Neuronal stem cell (in vitro differentiated cells): ENCODE results near the gene FUBP1.

ENCODE experiments used
- DNase-seq: peaks from one replicate; pipeline ENCODE4 v3.0.0-alpha.2; 2013; ENCODE audit warnings: low spot score
- H2AFZ ChIP-seq: one replicate; pipeline ENCODE4 v1.6.1; 2013; ENCODE audit warnings: mild to moderate bottlenecking, low read length, inconsistent platforms
- H2AK5ac ChIP-seq: 2 replicates; pipeline ENCODE4 v1.6.1; 2013; ENCODE audit warnings: low read depth, mild to moderate bottlenecking, inconsistent platforms, low read length, moderate library complexity, mixed read lengths
- H2BK120ac ChIP-seq: 2 replicates; pipeline ENCODE4 v1.6.1; 2013; ENCODE audit warnings: low read depth, mild to moderate bottlenecking, inconsistent platforms, low read length, moderate library complexity, mixed read lengths
- H2BK12ac ChIP-seq: one replicate; pipeline ENCODE4 v1.6.1; 2013; ENCODE audit warnings: low read length, inconsistent platforms
- H2BK15ac ChIP-seq: 2 replicates; pipeline ENCODE4 v1.6.1; 2013; ENCODE audit warnings: mild to moderate bottlenecking, low read length, inconsistent platforms, mixed read lengths
- H2BK5ac ChIP-seq: one replicate; pipeline ENCODE4 v1.6.1; 2013; ENCODE audit warnings: inconsistent platforms, mild to moderate bottlenecking, low read length, moderate library complexity
- H3K14ac ChIP-seq: one replicate; pipeline ENCODE4 v1.6.1; 2013; ENCODE audit warnings: low read length, inconsistent platforms
- H3K18ac ChIP-seq: 2 replicates; pipeline ENCODE4 v1.6.1; 2013; ENCODE audit warnings: low read length, inconsistent platforms
- H3K23ac ChIP-seq: 2 replicates; pipeline ENCODE4 v1.6.1; 2013; ENCODE audit warnings: low read depth, mild to moderate bottlenecking, mixed read lengths, low read length, inconsistent platforms; ENCODE audit not compliant: poor library complexity
- H3K27ac ChIP-seq: replicated peaks from 3 replicates; pipeline ENCODE4 v1.5.1; 2013; ENCODE audit warnings: low read length, inconsistent platforms
- H3K27me3 ChIP-seq, 3 experiments: 2 replicates each; pipeline ENCODE4 v1.6.1; 2013; ENCODE audit warnings: low read length in 3 of 3, mild to moderate bottlenecking in 2 of 3, inconsistent platforms in 1 of 3, low read depth in 1 of 3, mixed read lengths in 1 of 3, moderate library complexity in 1 of 3; ENCODE audit not compliant: control insufficient read depth in 3 of 3, insufficient read depth in 3 of 3
- H3K36me3 ChIP-seq, 2 donors: replicated peaks in 1 of 2; 2 replicates each; pipeline ENCODE4 v1.6.1; 2013; ENCODE audit warnings: low read length in 2 of 2; ENCODE audit not compliant: control insufficient read depth in 2 of 2, insufficient read depth in 2 of 2
- H3K4ac ChIP-seq: 2 replicates; pipeline ENCODE4 v1.6.1; 2013; ENCODE audit warnings: inconsistent platforms, mild to moderate bottlenecking, low read length, moderate library complexity
- H3K4me1 ChIP-seq, 2 donors: 1 replicate in 1 of 2; 2 replicates in 1 of 2; pipeline ENCODE4 v1.6.1; 2013; ENCODE audit warnings: low read length in 2 of 2, low read depth in 1 of 2; ENCODE audit not compliant: control insufficient read depth in 2 of 2, insufficient read depth in 1 of 2
- H3K4me2 ChIP-seq: one replicate; pipeline ENCODE4 v1.6.1; 2013; ENCODE audit warnings: mild to moderate bottlenecking, low read length, inconsistent platforms; ENCODE audit not compliant: insufficient read depth, poor library complexity, severe bottlenecking
- H3K4me3 ChIP-seq, 2 donors: 2 replicates each; pipeline ENCODE4 v1.5.1; 2013; ENCODE audit warnings: low read length in 2 of 2, mild to moderate bottlenecking in 2 of 2, inconsistent platforms in 1 of 2, moderate library complexity in 1 of 2
- H3K79me1 ChIP-seq: one replicate; pipeline ENCODE4 v1.6.1; 2013; ENCODE audit warnings: low read depth, mild to moderate bottlenecking, inconsistent platforms, low read length, moderate library complexity
- H3K9ac ChIP-seq: one replicate; pipeline ENCODE4 v1.6.1; 2013; ENCODE audit warnings: mild to moderate bottlenecking, low read depth, low read length, inconsistent platforms; ENCODE audit not compliant: poor library complexity
- H3K9me3 ChIP-seq, 2 donors: replicated peaks in 1 of 2; 2 replicates each; pipeline versions ENCODE3 to v1.6.1; 2013; ENCODE audit warnings: low read length in 2 of 2, mild to moderate bottlenecking in 2 of 2, inconsistent platforms in 1 of 2, low read depth in 1 of 2, mixed read lengths in 1 of 2, moderate library complexity in 1 of 2; ENCODE audit not compliant: control insufficient read depth in 2 of 2, insufficient read depth in 1 of 2
- H4K8ac ChIP-seq: one replicate; pipeline ENCODE4 v1.6.1; 2013; ENCODE audit warnings: low read depth, mild to moderate bottlenecking, inconsistent platforms, low read length, moderate library complexity
- H4K91ac ChIP-seq: one replicate; pipeline ENCODE4 v1.6.1; 2013; ENCODE audit warnings: low read length, low read depth, mild to moderate bottlenecking, inconsistent platforms; ENCODE audit not compliant: poor library complexity
- WGBS, 2 donors: extraction: QIAGEN DNeasy Blood & Tissue Kit; methylation state at CpG; one replicate each; pipeline ENCODE4 v1.1.7; 2013; ENCODE audit warnings: missing lambda C conversion rate in 2 of 2, mixed read lengths in 1 of 2; ENCODE audit not compliant: insufficient read length in 2 of 2, insufficient replicate concordance in 1 of 2; ENCODE audit errors: extremely low coverage in 2 of 2; 5-methylcytosine and 5-hydroxymethylcytosine counted together

The FUBP1 gene

GRCh38 chr1:78007677-78008341, 28.9 kb upstream of the FUBP1 start:
- Histone ChIP-seq H2BK12ac (no peak overlapping the region), H3K14ac (no peak overlapping the region), H3K23ac (no peak overlapping the region), H3K9ac (no peak overlapping the region), H2BK5ac (no peak overlapping the region), H4K8ac (no peak overlapping the region), H3K4me2 (no peak overlapping the region), H3K27ac (no peak overlapping the region), H3K9me3 (no peaks in the 10 kb centered on the region), H4K91ac (no peak overlapping the region), H3K79me1 (no peaks in the 10 kb centered on the region), H2BK15ac (no peak overlapping the region), H2AFZ (no peak overlapping the region), H3K4me1 (peaks cover 0 to 17% of the 10 kb centered on the region in 2 donors), H3K4me3 (no peak overlapping the region), H2BK120ac (no peak overlapping the region), H3K4ac (no peak overlapping the region), H3K27me3 (no peaks in the 10 kb centered on the region), H2AK5ac (no peak overlapping the region), H3K36me3 (peaks cover 0 to 1% of the 10 kb centered on the region in 2 donors), H3K18ac (no peak overlapping the region)
- WGBS, 2 donors: no CpG with 5 or more reads among the region's 4 CpGs
- no peak for DNase-seq

DNA sequence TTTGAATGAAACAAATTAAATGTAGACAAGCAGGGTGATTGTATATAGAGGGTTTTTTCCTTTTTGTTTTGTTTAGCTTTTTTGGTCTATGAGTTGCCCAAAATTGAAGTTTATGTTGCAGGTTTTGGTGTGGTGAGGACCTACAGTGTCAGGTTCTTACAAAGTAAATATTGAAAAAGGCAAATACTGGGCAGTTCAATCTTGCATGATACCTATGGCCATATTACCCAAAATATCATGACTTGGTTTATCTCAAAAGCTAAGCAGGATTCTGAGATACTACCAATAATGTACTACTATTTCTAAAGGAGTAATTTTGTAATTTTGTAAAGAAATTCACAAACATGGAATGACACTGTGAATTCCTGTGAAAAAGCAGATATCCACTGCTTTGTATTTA, 27.6 kb upstream of the FUBP1 start:
- Histone ChIP-seq H3K4me3 (peak overlapping the region in 1 of 2 donors; percentile 50), H3K14ac (no peak overlapping the region), H3K36me3 (no peaks in the 10 kb centered on the region)

DNA sequence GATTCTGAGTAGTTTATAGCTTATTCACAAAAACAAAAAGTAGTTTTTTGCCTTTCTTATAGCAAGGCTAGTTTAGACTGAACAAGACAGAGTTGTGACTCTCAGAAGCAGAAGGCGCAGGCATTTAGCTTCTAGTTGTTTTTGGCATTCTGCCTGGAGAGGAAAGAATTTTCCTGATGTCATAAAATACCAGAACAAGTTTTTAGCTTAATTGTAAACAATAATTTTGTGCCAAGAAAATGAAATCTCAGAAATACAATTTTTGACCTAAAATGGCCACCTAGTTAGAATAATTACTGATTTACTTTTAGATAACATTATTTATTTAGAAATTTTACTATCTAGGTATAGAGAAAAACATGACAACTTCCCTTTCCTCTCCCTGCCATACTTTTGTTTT, 26.9 kb upstream of the FUBP1 start:
- no peak overlapping the region for H3K14ac ChIP-seq
- H4K8ac ChIP-seq: no peak overlapping the region
- H3K4me3 ChIP-seq: peak overlapping the region in 1 of 2 donors; percentile 50
- H2AK5ac ChIP-seq: no peak overlapping the region
- no peak overlapping the region for H3K9ac ChIP-seq
- H2BK15ac ChIP-seq: no peak overlapping the region
- no peak overlapping the region for H3K4me2 ChIP-seq
- H3K79me1 ChIP-seq: no peaks in the 10 kb centered on the region
- H3K36me3 ChIP-seq: no peaks in the 10 kb centered on the region
- H3K9me3 ChIP-seq: no peaks in the 10 kb centered on the region
- H4K91ac ChIP-seq: no peak overlapping the region
- no peak overlapping the region for H2BK5ac ChIP-seq
- WGBS, 2 donors: no CpG with 5 or more reads among the region's 1 CpG
- H3K4me1 ChIP-seq: peaks cover 0 to 17% of the 10 kb centered on the region in 2 donors
- H3K27me3 ChIP-seq: no peaks in the 10 kb centered on the region
- H3K18ac ChIP-seq: no peak overlapping the region
- H2AFZ ChIP-seq: no peak overlapping the region
- no peak overlapping the region for H2BK12ac ChIP-seq
- H2BK120ac ChIP-seq: no peak overlapping the region
- H3K4ac ChIP-seq: no peak overlapping the region
- no peak for DNase-seq
- no peak overlapping the region for H3K27ac ChIP-seq
- no peak overlapping the region for H3K23ac ChIP-seq

More for the DNA sequence above, 27.6 kb upstream of the FUBP1 start:
- Histone ChIP-seq H3K4me2 (no peak overlapping the region), H4K8ac (no peak overlapping the region), H3K4me1 (peaks cover 0 to 17% of the 10 kb centered on the region in 2 donors), H2BK120ac (no peak overlapping the region), H3K23ac (no peak overlapping the region), H2BK5ac (no peak overlapping the region), H3K9ac (no peak overlapping the region), H2BK12ac (no peak overlapping the region), H3K27ac (no peak overlapping the region), H2BK15ac (no peak overlapping the region), H4K91ac (no peak overlapping the region), H3K27me3 (no peaks in the 10 kb centered on the region), H3K4ac (no peak overlapping the region), H2AK5ac (no peak overlapping the region), H3K79me1 (no peaks in the 10 kb centered on the region), H3K9me3 (no peaks in the 10 kb centered on the region), H3K18ac (no peak overlapping the region), H2AFZ (no peak overlapping the region)
- no peak for DNase-seq

DNA sequence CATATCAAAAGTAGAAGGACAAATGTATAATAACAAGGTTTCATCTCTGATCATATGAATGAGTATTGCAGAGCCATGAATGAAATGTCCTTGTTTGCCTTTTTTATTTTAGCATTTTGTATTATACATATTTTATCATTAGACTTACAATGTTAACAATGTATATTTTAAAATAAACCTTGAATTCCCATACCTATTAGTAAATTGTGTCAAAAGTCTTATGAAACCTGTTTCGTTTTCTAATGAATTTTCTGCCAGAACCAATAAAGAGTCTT, 26.5 kb upstream of the FUBP1 start:
- Histone ChIP-seq H3K27me3 (no peaks in the 10 kb centered on the region), H4K8ac (no peak overlapping the region), H3K23ac (no peak overlapping the region), H3K4me3 (peak overlapping the region in 1 of 2 donors; percentile 50), H3K4ac (no peak overlapping the region), H2BK5ac (no peak overlapping the region), H3K9me3 (no peaks in the 10 kb centered on the region), H2BK15ac (no peak overlapping the region), H4K91ac (no peak overlapping the region), H2BK12ac (no peak overlapping the region), H3K9ac (no peak overlapping the region), H2AFZ (no peak overlapping the region), H3K36me3 (no peaks in the 10 kb centered on the region), H2AK5ac (no peak overlapping the region), H3K14ac (no peak overlapping the region), H3K4me1 (peaks cover 0 to 17% of the 10 kb centered on the region in 2 donors), H3K27ac (no peak overlapping the region), H3K18ac (no peak overlapping the region), H3K79me1 (no peaks in the 10 kb centered on the region), H2BK120ac (no peak overlapping the region), H3K4me2 (no peak overlapping the region)
- no peak for DNase-seq
- no CpG with 5 or more reads among the region's 1 CpG for WGBS, 2 donors
